B cell (primary cell): ENCODE data around the gene RBM17. TPM values are rescaled to one million over a fixed set of nuclear protein-coding genes. Genes with fewer than 3 reads are reported as not detected.

ENCODE experiments used
- ATAC-seq: fragments of 200-7000 bp; cut with Tn5 transposase; one replicate; pipeline ENCODE4 v1.10.0; 2021; ENCODE audit warnings: low read depth, mild to moderate bottlenecking, moderate number of reproducible peaks, moderate library complexity
- CTCF ChIA-PET: fragments of 350-600 bp; sonication (Branson Sonifier 250); formaldehyde crosslinking; loops from one replicate; lab custom pipeline; 2021; ENCODE audit warnings: antibody characterized with exemption, inconsistent platforms; lab: Charles Lee
- POLR2A ChIA-PET: fragments of 350-600 bp; sonication (Branson Sonifier 250); formaldehyde crosslinking; loops from one replicate; lab custom pipeline; 2021; ENCODE audit warnings: antibody characterized with exemption; lab: Charles Lee
- DNase-seq: peaks from one replicate; pipeline ENCODE4 v3.0.0; 2013
- H2AFZ ChIP-seq: 2 replicates; pipeline ENCODE4 v1.6.1; 2012; ENCODE audit warnings: mild to moderate bottlenecking, low read depth, low read length; ENCODE audit not compliant: insufficient read depth, poor library complexity, severe bottlenecking
- H3K27ac ChIP-seq, 2 donors: 1 replicate in 1 of 2; 2 replicates in 1 of 2; pipeline ENCODE4 v1.5.1; 2012 to 2013; ENCODE audit warnings: low read length in 2 of 2, mild to moderate bottlenecking in 2 of 2, moderate library complexity in 1 of 2
- H3K27me3 ChIP-seq, 4 experiments: fragments of 200-600 bp in 1 of 4; sonication (generic) in 1 of 4; replicated peaks in 1 of 4; 1 replicate in 2 of 4; 2 replicates in 2 of 4; pipeline versions ENCODE4 v1.6.1 to v1.7.0; 2013 to 2016; ENCODE audit warnings: low read length in 3 of 4, mild to moderate bottlenecking in 2 of 4, mixed read lengths in 1 of 4, moderate library complexity in 1 of 4; ENCODE audit not compliant: insufficient read depth in 4 of 4, control insufficient read depth in 3 of 4; ENCODE audit errors: control extremely low read depth in 1 of 4
- H3K36me3 ChIP-seq, 2 experiments: replicated peaks in 1 of 2; 1 replicate in 1 of 2; 2 replicates in 1 of 2; pipeline versions ENCODE4 v1.6.1 to v1.7.1; 2013; ENCODE audit warnings: low read length in 1 of 2; ENCODE audit not compliant: insufficient read depth in 2 of 2, control insufficient read depth in 1 of 2; ENCODE audit errors: control extremely low read depth in 1 of 2, extremely low read depth in 1 of 2
- H3K4me1 ChIP-seq, 2 donors: fragments of 200-600 bp in 1 of 2; sonication (generic) in 1 of 2; 1 replicate in 1 of 2; 2 replicates in 1 of 2; pipeline versions ENCODE4 v1.5.1 to v1.6.1; 2013 to 2017; ENCODE audit warnings: low read length in 2 of 2; ENCODE audit not compliant: control insufficient read depth in 2 of 2, insufficient read depth in 2 of 2
- H3K4me2 ChIP-seq: replicated peaks from 2 replicates; pipeline ENCODE3; 2012; ENCODE audit warnings: mild to moderate bottlenecking, low read depth, low read length; ENCODE audit not compliant: poor library complexity, severe bottlenecking
- H3K4me3 ChIP-seq, 5 experiments: fragments of 200-600 bp in 1 of 5; sonication (generic) in 1 of 5; 1 replicate in 3 of 5; 2 replicates in 2 of 5; pipeline versions ENCODE4 v1.5.1 to v1.7.0; 2011 to 2016; ENCODE audit warnings: low read length in 4 of 5, mild to moderate bottlenecking in 4 of 5, low read depth in 2 of 5, control low read depth in 1 of 5, moderate library complexity in 1 of 5; ENCODE audit not compliant: insufficient read depth in 1 of 5; ENCODE audit errors: control extremely low read depth in 1 of 5, extremely low read depth in 1 of 5
- H3K79me2 ChIP-seq: fragments of 200-600 bp; sonication (generic); one replicate; pipeline ENCODE4 v1.6.0; 2016; ENCODE audit warnings: low read length; ENCODE audit not compliant: control insufficient read depth, insufficient read depth
- H3K9ac ChIP-seq: fragments of 200-600 bp; sonication (generic); 2 replicates; pipeline ENCODE4 v1.6.1; 2017; ENCODE audit warnings: mild to moderate bottlenecking, low read length, moderate library complexity
- H3K9me3 ChIP-seq, 3 donors: one replicate each; pipeline versions ENCODE4 v1.6.1 to v1.7.1; 2013; ENCODE audit warnings: low read length in 2 of 3; ENCODE audit not compliant: control insufficient read depth in 2 of 3, insufficient read depth in 1 of 3; ENCODE audit errors: control extremely low read depth in 1 of 3
- H4K20me1 ChIP-seq: 2 replicates; pipeline ENCODE4 v1.6.0; 2012; ENCODE audit warnings: mild to moderate bottlenecking, low read length; ENCODE audit not compliant: insufficient read depth, control insufficient read depth, poor library complexity, severe bottlenecking
- H3K27ac Mint-ChIP-seq: one replicate; pipeline ENCODE4 v1.8.0; 2021; ENCODE audit warnings: mixed read lengths
- H3K27me3 Mint-ChIP-seq: one replicate; pipeline ENCODE4 v1.8.0; 2021; ENCODE audit warnings: mixed read lengths
- H3K4me1 Mint-ChIP-seq: one replicate; pipeline ENCODE4 v1.8.0; 2021; ENCODE audit warnings: mixed read lengths
- H3K4me3 Mint-ChIP-seq: one replicate; pipeline ENCODE4 v1.8.0; 2021; ENCODE audit warnings: mixed read lengths
- H3K9me3 Mint-ChIP-seq: one replicate; pipeline ENCODE4 v1.8.0; 2022; ENCODE audit warnings: mixed read lengths; ENCODE audit not compliant: insufficient read depth
- EZH2 ChIP-seq: IDR thresholded peaks from 2 replicates; pipeline ENCODE4 v1.6.1; 2012; ENCODE audit warnings: borderline replicate concordance, low read depth, mild to moderate bottlenecking, moderate library complexity, low read length; ENCODE audit not compliant: insufficient read depth, poor library complexity, severe bottlenecking
- WGBS: methylation state at CpG from one replicate; pipeline ENCODE4 v1.1.5; 2013; ENCODE audit warnings: missing lambda C conversion rate; ENCODE audit not compliant: insufficient coverage; 5-methylcytosine and 5-hydroxymethylcytosine counted together
- intact Hi-C: fragments of 100-400 bp; cut with micrococcal nuclease; formaldehyde crosslinking; loops from one replicate; pipeline ENCODE4 v1.10.0; 2022
- polyA plus RNA-seq: library from polyadenylated mRNA; depleted of rRNA; stranded (reverse); fragments of >200 nt; gene quantifications from 2 replicates; pipeline ENCODE4 v1.2.3, GENCODE V29; 2012
- total RNA-seq, 2 donors: library from RNA; stranded (reverse); fragments of 120-200 nt in 1 of 2; gene quantifications; 1 replicate in 1 of 2; 2 replicates in 1 of 2; pipeline versions ENCODE4 v1.2.3 to v1.2.4, GENCODE V29; 2013 to 2022
- TF ChIP-seq, protein P1 (sequence below): fragments of 200-600 bp; IDR thresholded peaks from one replicate; pipeline ENCODE4 v1.8.0; 2022; ENCODE audit warnings: antibody characterized with exemption, mild to moderate bottlenecking

Gene RBM17
- total and polyA plus RNA-seq, 2 donors (not counting 1 experiment from before 2014, with no cell fraction given), result 34.7 to 168 TPM

DNA sequence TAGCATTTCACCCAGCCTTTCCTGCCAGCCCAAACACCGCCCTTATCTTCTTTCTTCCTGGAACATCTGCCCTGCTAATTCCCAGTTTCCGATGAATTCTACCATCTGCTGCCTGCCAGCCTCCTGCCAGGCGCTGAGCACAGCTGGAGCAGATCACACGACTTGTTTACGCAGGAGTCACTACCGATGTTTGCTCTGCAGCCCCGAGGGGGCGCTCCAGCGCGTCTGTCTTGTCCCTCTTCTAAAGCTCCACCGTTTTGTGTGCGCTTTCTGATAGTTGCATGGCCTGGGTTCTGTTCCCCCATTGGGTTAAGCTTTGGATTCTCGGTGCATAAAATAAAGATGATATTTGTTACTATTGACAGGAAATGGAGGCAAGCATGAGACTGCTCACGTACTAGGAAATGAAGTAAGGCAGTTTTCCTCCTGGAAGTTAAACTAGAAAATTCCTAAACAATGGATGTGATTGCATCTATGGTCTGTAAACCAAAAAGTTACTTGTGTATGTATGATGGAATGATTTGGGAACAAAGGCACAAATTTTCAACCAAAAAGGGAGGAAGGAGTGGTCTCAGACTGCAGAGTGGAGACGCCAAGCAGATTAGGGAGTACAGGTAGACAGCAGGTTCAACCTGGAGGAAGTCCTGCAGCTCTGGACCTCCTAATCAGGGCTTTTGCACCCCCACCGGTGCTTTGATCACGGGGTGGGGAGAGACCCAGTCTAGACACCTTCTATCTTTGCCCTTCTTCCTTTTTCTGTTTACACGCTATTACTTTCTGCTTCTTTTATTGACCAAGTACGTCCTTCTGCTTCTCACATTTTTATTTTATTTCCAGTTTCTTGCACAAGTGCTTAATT is 2.2 kb upstream of the RBM17 start:
- TF ChIP-seq EZH2, result no peak
- TF ChIP-seq, protein P1, sequence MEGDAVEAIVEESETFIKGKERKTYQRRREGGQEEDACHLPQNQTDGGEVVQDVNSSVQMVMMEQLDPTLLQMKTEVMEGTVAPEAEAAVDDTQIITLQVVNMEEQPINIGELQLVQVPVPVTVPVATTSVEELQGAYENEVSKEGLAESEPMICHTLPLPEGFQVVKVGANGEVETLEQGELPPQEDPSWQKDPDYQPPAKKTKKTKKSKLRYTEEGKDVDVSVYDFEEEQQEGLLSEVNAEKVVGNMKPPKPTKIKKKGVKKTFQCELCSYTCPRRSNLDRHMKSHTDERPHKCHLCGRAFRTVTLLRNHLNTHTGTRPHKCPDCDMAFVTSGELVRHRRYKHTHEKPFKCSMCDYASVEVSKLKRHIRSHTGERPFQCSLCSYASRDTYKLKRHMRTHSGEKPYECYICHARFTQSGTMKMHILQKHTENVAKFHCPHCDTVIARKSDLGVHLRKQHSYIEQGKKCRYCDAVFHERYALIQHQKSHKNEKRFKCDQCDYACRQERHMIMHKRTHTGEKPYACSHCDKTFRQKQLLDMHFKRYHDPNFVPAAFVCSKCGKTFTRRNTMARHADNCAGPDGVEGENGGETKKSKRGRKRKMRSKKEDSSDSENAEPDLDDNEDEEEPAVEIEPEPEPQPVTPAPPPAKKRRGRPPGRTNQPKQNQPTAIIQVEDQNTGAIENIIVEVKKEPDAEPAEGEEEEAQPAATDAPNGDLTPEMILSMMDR, result peak; percentile 88
- ATAC-seq, result peak; percentile 38
- Histone ChIP-seq H3K27me3 (no peaks in the 10 kb centered on the region), H3K27ac (peak overlapping the region; percentile 60 to 74), H3K36me3 (no peaks in the 10 kb centered on the region), H3K9me3 (no peaks in the 10 kb centered on the region), H3K4me1 (peaks cover 31 to 41% of the 10 kb centered on the region in 2 donors), H3K9ac (peak overlapping the region; percentile 33), H4K20me1 (peaks cover 23% of the 10 kb centered on the region), H3K4me2 (peak overlapping the region; percentile 78), H2AFZ (peak overlapping the region; percentile 82), H3K79me2 (peaks cover 27% of the 10 kb centered on the region), H3K4me3 (peak overlapping the region in 4 of 5 experiments; percentile 9 to 52 (median 26))
- CTCF ChIA-PET, result interaction anchor here (0.6 to 7.8 kb wide), 48 partner anchors 10 to 594 kb away, joined by 3 to 186 read pairs (median 5); partner anchors contain the start of genes ANKRD16, FBH1, IL15RA and IL2RA
- intact Hi-C loops, result loop anchor here (1.0 to 5.0 kb wide), 6 partner anchors 17 to 591 kb away; no protein-coding TSS in a partner anchor
- no peaks in the 10 kb centered on the region for H3K9me3 Mint-ChIP-seq
- no peaks in the 10 kb centered on the region for H3K27me3 Mint-ChIP-seq
- WGBS, result 6% methylated on average over 16 of the region's 19 CpGs
- POLR2A ChIA-PET, result interaction anchor here (0.7 to 1.9 kb wide), 9 partner anchors 11 to 110 kb away, joined by 3 to 28 read pairs (median 10); partner anchors contain the start of gene IL2RA
- H3K4me3 Mint-ChIP-seq, result peak overlapping the region; percentile 72
- peak overlapping the region; percentile 97 for H3K27ac Mint-ChIP-seq
- H3K4me1 Mint-ChIP-seq, result peaks cover 47% of the 10 kb centered on the region
- DNase-seq, result peak; percentile 90
